Left kidney (tissue), 2 donors: Measurements from ENCODE around the gene FAM89B. TPM values are rescaled to one million over a fixed set of nuclear protein-coding genes. Genes with fewer than 3 reads are reported as not detected.

Source experiments
- DNase-seq: peaks from one replicate; pipeline ENCODE4 v3.0.0-alpha.2; 2013
- polyA plus RNA-seq: library from polyadenylated mRNA; unstranded; fragments of 120-200 nt; gene quantifications from one replicate; pipeline ENCODE4 v1.2.1, GENCODE V29; 2013; ENCODE audit not compliant: insufficient read length

The FAM89B gene
- polyA plus RNA-seq, 1 donor = 17.6 TPM

GRCh38 chr11:65586247-65586630 is 13.9 kb downstream of the FAM89B start:
- DNase-seq = no peak

DNA sequence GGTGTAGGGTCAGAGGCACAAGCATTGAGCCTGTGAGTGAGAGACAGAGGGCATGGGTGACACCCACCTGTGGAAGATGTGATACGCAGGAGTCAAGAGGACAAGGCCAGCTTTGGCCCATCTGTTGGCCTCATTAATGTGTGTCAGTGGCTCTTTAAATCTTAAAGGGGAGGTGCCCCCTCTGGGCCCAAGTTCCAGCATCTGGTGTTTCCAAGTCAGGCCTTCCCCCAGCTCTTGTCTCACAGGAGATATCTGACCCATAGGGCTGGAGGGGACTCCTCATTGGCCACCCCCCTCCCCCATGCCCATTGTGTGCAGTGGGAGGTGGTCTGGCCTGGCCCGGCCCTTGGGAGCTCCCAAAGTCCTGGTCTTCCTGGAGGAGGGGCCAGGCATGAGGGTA is 14.3 kb downstream of the FAM89B start:
- DNase-seq = no peak

DNA sequence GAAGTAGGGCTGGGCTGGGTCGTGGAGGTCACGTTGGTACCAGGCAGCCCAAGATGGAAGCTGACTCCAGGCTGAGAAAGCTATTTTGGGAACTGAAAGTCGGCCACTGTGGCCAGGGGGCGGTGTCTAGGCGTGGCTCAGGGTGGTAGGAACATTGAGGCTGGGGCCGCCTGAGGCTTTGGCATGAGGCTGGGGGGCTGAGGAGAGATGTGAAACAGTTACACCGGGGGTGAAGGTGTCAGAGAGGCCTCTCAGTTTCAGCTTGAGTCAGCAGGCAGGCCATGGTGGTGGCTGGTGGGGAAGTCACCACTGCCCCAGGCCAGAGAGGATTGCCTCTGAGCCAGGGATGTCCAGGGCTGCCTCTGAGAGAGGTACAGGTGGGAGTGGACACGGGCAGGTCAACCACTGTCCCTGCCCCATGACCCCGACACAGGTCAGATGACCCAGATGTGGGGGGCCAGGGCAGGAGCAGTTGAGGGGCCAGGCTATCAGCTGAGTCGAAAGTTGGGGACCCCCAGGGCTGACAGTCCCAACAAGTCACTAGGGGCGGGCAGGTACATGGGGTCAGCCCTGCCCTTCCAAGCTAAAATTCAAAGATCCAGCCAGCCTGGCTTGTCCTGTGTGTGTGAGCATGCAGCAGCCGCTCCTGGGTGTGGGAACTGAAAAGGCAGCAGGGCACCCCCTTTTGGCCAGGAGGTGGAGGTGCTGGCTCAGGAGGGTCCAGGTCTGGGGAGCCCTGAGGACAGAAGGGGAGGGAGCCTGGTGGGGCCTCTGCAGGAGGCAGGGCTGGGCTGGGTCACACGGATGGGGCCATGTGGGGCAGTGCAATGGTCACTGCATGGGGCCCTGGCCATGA is 16.1 kb downstream of the FAM89B start:
- no peak for DNase-seq

- DNase-seq = no peak
Measured at GRCh38 chr11:65589444-65590239, 17.3 kb downstream of the FAM89B start.

GRCh38 chr11:65590240-65590738 is 18.0 kb downstream of the FAM89B start:
- no peak for DNase-seq

GRCh38 chr11:65591939-65592857 is 19.9 kb downstream of the FAM89B start:
- no peak for DNase-seq

DNA sequence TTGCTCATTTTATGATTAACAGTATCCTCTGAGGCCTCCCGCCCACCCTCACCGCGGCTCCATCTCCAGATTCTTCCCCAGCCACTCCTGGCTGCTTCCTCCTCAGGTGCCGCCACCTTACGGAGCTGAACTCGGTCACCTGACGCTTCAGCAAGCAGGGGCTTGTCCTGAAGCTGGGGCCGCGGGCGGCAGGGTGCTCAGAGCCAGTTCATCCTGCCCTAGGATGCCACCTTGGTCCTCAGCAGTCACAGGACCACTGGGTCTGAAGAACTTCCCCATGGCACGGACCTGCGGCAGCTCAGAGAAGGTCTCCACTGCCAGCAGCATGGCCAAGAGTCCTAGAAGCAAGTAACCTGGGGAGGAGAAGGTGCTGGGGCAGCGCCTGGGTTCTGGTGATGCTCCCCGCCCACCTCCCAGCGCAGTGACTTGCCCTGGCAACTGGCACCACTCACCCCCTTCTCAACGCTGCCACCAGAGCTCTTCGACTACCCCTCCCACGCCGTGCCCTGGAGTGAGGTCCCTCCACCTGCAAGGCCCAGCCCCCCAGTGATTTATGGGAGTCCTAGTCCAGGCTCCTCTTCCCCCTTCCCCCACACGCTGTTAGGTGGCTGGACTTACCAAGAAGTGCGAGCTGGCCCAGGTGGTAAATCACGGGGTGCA is 20.6 kb downstream of the FAM89B start:
- no peak for DNase-seq

DNA sequence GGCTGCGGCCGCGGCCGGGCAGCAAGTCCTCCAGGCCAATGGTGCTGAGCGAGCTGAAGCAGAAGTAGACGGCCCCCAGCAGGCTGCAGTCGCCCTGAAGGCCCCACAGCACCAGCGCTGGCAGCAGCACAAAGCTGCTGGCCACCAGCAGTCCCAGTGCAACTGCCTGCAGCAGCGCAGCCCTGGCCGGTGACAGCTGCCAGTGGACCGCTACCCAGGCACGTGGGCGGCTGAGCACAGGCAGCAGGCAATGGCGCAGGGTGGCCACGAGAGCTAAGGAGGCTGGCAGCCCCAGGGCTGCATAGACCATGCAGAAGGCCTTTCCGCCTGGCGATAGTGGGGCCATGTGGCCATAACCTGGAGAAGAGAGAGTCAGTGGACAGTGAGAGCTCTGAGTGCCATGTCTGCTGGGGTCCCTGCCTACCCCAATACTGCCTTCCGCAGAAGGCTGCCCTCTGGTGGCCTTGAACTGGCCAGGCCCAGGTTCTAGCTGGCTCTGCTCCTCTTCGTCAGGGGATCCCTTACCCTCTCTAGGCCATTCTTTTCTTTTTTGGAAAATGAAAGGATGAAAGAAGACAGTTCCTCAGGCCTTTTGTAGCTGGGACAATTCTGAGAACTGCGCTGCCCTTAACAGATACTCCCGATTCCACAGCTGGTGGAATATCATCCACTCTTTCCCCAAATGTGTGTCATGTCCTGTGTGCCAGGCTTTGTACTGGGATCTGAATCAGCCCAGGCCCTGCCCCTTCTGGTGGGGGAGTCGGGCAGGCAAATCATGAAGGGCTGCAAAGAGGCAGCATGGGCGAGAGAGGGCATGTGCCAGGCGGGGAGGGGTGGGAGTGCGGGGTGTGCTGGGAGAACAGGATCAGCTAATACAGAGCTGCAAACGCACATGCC is 21.4 kb downstream of the FAM89B start:
- DNase-seq = no peak

DNA sequence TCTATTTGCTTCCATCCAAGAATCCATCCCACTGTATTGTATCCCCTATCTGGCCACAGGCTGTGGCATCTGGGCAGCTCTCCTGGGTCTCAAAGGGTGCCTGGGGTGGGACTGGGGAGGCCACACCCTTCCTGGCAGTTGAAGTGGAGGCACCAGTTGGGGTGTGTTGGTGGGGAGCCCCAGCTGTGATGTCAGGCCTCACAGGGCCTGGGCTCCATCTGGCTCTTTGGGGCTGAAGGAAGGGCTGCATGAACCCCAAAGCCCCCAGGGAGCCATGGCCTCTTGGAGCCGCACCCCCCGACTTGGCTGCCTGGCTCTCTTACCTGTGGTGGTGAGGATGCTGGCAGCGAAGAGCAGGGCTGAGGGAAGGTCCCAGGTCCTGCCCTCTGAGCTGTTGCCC is 22.8 kb downstream of the FAM89B start:
- no peak for DNase-seq

DNA sequence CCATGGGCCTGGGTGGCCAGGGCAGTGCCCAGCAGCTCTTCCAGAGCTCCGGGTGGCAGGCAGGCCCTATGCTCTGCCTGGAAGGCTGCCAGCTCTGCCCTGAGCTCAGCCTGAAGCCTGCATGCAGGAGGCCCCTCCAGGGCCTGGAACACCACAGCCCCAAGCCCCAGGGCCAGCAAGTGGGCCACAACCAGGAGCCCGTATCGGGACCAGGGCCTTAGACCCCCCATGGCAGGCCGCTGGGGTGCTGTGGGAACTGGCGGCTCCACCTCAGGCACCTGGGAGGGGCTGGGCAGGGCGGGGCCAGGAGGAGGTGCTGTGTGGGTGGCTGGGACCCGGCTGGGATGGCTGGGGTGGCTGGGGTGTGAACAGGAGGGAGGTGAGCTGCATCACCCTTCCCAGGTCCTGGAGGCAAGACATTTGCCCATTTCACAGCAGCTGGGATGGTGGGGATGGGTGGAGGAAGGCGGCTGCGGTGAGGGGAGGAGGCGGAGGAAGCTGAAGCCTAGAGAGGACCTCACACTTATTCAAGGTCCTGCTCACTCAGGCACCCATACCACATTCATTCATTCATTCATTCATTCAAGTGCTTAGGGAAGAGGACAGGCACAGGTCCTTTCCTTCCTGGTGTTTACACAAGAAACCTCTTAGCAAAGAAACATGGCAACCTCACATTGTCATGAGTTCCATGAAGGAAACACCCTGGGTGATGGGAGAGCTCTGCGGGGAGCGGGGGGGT is 23.4 kb downstream of the FAM89B start, which contains the start of gene KCNK7:
TSS of gene KCNK7 (minus strand) at position 258 of the 739 bp plus-strand sequence. CDS start at position 230, 28 bp downstream.
- no peak for DNase-seq

GRCh38 chr11:65596520-65596919 is 24.2 kb downstream of the FAM89B start:
- DNase-seq = no peak

DNA sequence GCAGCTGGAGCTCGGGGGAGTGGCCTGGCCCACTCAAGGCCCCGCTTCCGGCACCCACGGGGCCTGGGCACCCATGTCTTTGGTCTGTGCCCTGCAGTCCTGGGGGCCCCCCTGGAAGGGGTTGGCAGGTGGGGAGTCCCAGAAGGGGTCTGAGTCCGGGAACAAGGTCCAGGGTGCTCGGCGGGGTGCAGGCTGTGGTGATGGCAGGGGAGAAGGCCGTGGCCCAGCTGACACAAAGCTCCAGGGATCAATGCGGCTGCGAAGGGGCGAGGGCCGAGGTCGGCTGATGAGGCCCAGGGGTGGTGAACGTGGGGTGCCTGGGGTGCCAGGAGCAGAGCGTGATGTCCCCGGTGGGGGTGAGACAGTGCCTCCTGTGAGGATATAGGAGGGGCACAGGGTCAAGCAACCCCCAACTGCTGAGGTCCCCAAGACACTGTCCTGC is 25.9 kb downstream of the FAM89B start:
- DNase-seq = no peak

GRCh38 chr11:65599216-65599954 is 27.0 kb downstream of the FAM89B start:
- no peak for DNase-seq

- DNase-seq = no peak
Measured at GRCh38 chr11:65599955-65600246, 27.6 kb downstream of the FAM89B start.

DNA sequence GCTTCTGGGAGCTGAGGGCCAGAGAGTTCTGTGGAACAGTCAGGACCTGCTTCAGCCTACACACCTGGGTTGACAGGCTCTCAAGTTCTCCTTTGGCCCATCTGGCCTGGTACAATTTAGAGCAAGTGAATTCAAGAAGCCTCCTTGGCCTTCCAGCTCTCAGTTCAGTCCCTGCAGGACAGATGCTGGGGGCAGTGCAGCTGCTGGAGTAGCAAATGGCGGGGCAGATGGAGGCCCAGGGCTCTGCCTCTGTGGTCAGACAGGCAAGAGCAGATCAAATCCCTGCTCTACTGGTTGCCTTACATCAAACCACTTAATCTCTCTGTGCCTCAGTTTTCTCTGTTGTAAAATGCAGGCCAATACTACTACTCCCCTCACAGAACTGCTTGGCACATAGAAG is 31.9 kb downstream of the FAM89B start:
- DNase-seq = no peak

DNA sequence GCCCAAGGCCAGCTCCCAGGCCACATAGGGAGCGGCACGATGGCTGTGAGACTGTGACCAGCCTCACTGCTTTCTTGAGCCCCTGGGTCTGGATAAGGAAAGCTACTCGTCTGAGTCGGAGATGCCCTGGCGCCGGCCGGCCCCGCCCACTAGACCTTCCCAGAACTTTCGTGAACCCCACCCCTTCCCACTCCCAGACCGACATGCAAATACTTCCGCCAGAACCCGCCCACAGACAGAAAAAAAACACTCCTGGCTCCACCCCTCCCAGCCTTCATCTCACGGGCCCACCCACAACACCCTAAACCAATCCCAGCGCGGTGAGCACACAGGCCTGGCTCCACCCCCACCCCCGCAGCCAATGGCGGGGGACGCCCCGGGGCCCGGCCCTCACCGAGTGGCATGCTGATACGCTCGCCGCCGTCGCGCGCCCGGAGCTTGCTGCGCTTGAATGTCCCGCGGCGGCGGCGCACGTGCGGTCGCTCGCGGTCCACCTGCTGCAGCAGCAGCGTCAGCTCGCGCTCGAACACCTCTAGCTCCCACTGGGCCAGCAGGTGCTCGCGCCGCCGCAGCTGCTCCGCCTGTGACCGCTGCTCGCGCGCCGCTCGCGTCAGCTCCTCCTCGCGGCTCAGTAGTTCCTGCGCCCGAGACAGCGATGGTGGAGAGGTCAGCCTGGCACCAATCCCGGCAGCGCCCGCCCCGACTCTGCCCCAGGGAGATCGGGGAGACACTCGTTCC is 34.7 kb downstream of the FAM89B start:
- peak; percentile 95 for DNase-seq

GRCh38 chr11:65607614-65608426 is 35.5 kb downstream of the FAM89B start:
- no peak for DNase-seq
